Mesendoderm (in vitro differentiated cells): ENCODE results near the gene AFF3.
"Not testable (repeated sequence)": the region's sequence is repeated elsewhere in the genome, so short reads cannot be mapped to it uniquely, and the experiment has no call there.

Experiments used
- DNase-seq: peaks from one replicate; pipeline ENCODE4 v3.0.0; 2013
- H2AK5ac ChIP-seq: 2 replicates; pipeline ENCODE4 v1.6.1; 2013; ENCODE audit warnings: low read length, inconsistent platforms
- H2BK120ac ChIP-seq: 2 replicates; pipeline ENCODE4 v1.6.1; 2013; ENCODE audit warnings: low read depth, mild to moderate bottlenecking, low read length, moderate library complexity, mixed read lengths
- H2BK15ac ChIP-seq: replicated peaks from 2 replicates; pipeline ENCODE4 v1.6.1; 2013; ENCODE audit warnings: low read depth, mild to moderate bottlenecking, moderate library complexity
- H2BK5ac ChIP-seq: 2 replicates; pipeline ENCODE4 v1.6.1; 2013; ENCODE audit warnings: low read length, inconsistent platforms
- H3K18ac ChIP-seq: 2 replicates; pipeline ENCODE4 v1.6.1; 2013; ENCODE audit warnings: mild to moderate bottlenecking, low read length, mixed read lengths
- H3K23ac ChIP-seq: one replicate; pipeline ENCODE4 v1.6.1; 2013; ENCODE audit warnings: low read length
- H3K27ac ChIP-seq: 2 replicates; pipeline ENCODE4 v1.5.1; 2013; ENCODE audit warnings: low read depth, mild to moderate bottlenecking, inconsistent platforms, low read length, moderate library complexity
- H3K27me3 ChIP-seq: 2 replicates; pipeline ENCODE4 v1.6.1; 2013; ENCODE audit warnings: low read length, control low read depth, mild to moderate bottlenecking, inconsistent platforms; ENCODE audit not compliant: insufficient read depth, poor library complexity
- H3K36me3 ChIP-seq: 2 replicates; pipeline ENCODE4 v1.6.1; 2013; ENCODE audit warnings: low read length, inconsistent platforms; ENCODE audit not compliant: control insufficient read depth, insufficient read depth
- H3K4ac ChIP-seq: one replicate; pipeline ENCODE4 v1.6.1; 2013; ENCODE audit warnings: low read depth, mild to moderate bottlenecking, low read length, moderate library complexity
- H3K4me1 ChIP-seq: 2 replicates; pipeline ENCODE4 v1.6.1; 2013; ENCODE audit warnings: low read depth, low read length, inconsistent platforms; ENCODE audit not compliant: control insufficient read depth
- H3K4me2 ChIP-seq: 2 replicates; pipeline ENCODE4 v1.6.1; 2013; ENCODE audit warnings: low read length
- H3K4me3 ChIP-seq: 2 replicates; pipeline ENCODE4 v1.5.1; 2013; ENCODE audit warnings: mild to moderate bottlenecking, low read length
- H3K56ac ChIP-seq: one replicate; pipeline ENCODE4 v1.6.1; 2013; ENCODE audit warnings: low read length
- H3K79me1 ChIP-seq: 2 replicates; pipeline ENCODE4 v1.6.1; 2013; ENCODE audit warnings: low read length, inconsistent platforms
- H3K79me2 ChIP-seq: 2 replicates; pipeline ENCODE4 v1.6.1; 2013; ENCODE audit warnings: mild to moderate bottlenecking, low read length; ENCODE audit not compliant: control insufficient read depth, insufficient read depth
- H3K9ac ChIP-seq: 2 replicates; pipeline ENCODE4 v1.6.1; 2013; ENCODE audit warnings: low read length, inconsistent platforms
- H4K5ac ChIP-seq: one replicate; pipeline ENCODE4 v1.6.1; 2013; ENCODE audit warnings: low read length
- H4K8ac ChIP-seq: one replicate; pipeline ENCODE4 v1.6.1; 2013; ENCODE audit warnings: low read depth, mild to moderate bottlenecking, control low read depth, low read length, moderate library complexity
- WGBS: extraction: QIAGEN DNeasy Blood & Tissue Kit; methylation state at CpG from one replicate; pipeline ENCODE4 v1.1.7; 2013; ENCODE audit warnings: low lambda C conversion rate, missing lambda C conversion rate; ENCODE audit not compliant: insufficient coverage; ENCODE audit errors: extremely low coverage; 5-methylcytosine and 5-hydroxymethylcytosine counted together

AFF3 gene

DNA sequence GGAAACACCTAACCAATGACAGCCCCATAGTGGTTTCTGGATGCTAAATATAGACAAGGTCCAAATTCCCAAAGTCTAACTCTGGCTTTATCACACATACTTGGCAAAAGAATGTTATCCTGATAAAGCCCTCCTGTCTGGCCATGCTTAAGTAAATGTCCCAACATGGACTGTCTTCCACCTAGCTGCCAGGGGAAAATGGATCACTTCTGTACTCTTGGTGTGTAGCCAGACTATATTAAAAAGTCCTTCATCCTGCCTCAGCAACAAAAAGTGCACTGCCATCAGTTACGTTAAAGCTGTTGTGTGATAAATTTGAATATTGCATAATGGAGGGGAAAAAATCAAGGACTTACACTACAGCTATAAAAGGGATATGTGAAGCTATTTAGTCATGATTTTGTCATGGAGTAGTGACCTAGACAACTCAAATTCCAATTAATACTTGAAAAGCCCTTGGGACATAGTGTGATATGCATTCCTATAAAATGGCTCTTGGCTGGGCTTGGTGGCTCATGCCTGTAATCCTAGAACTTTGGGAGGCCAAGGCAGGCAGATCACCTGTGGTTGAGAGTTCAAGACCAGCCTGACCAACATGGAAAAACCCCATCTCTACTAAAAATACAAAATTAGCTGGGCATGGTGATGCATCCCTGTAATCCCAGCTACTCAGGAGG lies 60.0 kb downstream of the AFF3 start:
- not testable (repeated sequence) for H3K79me1 ChIP-seq, H3K27ac ChIP-seq, H3K79me2 ChIP-seq, H3K36me3 ChIP-seq, H3K27me3 ChIP-seq, H4K8ac ChIP-seq, H2BK15ac ChIP-seq, H3K18ac ChIP-seq, H3K4me1 ChIP-seq, H3K4me2 ChIP-seq, H4K5ac ChIP-seq, DNase-seq, H3K23ac ChIP-seq, H2BK120ac ChIP-seq, H3K4me3 ChIP-seq, H2BK5ac ChIP-seq, H3K4ac ChIP-seq, H3K56ac ChIP-seq, H3K9ac ChIP-seq, H2AK5ac ChIP-seq
- no CpG with 5 or more reads among the region's 1 CpG for WGBS

DNA sequence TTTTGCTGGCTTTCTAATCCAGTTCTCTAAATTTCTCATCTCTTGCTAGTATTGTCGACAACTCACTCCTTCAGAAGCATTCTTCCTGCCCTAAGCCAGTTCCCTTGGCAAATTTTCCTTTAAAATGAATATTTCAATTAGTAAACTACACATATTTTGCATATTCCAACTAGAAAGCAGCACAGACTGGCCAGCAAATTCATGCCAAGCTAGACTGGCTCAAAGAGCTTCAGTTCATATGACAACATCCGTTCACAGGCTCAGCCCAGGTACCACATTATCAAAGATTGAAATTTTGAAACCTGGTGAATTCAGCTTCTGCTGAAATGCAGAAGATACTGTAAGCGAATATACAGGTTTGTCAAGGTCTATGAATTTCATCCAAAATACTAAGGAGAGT lies 64.5 kb downstream of the AFF3 start:
- no peak overlapping the region for H3K27ac ChIP-seq
- no peak overlapping the region for H3K18ac ChIP-seq
- no peak overlapping the region for H3K9ac ChIP-seq
- no peaks in the 10 kb centered on the region for H3K4me1 ChIP-seq
- H4K8ac ChIP-seq: no peak overlapping the region
- no peaks in the 10 kb centered on the region for H3K36me3 ChIP-seq
- H3K56ac ChIP-seq: no peak overlapping the region
- H2BK15ac ChIP-seq: no peak overlapping the region
- no peaks in the 10 kb centered on the region for H3K79me2 ChIP-seq
- no peak overlapping the region for H3K4me2 ChIP-seq
- WGBS: no CpG with 5 or more reads among the region's 3 CpGs
- no peak for DNase-seq
- H2BK5ac ChIP-seq: no peak overlapping the region
- H2BK120ac ChIP-seq: no peak overlapping the region
- H3K4ac ChIP-seq: no peak overlapping the region
- no peaks in the 10 kb centered on the region for H3K27me3 ChIP-seq
- no peak overlapping the region for H4K5ac ChIP-seq
- no peaks in the 10 kb centered on the region for H3K79me1 ChIP-seq
- H3K23ac ChIP-seq: no peak overlapping the region
- no peak overlapping the region for H2AK5ac ChIP-seq
- no peak overlapping the region for H3K4me3 ChIP-seq

DNA sequence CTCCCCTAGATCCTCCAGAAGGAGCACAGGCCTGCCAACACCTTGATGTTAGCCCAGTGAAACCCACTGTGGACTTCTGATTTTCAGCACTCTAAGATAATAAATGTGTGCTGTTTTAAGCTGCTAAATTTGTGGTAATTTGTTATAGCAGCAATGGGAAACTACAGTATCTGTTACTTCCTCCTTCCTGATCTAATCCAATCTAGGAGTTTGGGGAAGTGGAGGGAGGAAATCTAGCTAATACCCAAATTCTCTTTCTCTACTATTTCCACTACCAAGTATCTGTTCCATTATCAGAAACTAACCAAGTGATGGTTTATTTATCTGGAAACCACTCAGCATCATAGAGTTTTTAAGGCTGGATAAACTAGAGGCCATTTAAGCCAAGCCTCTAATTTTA lies 64.9 kb downstream of the AFF3 start:
- no peak overlapping the region for H3K23ac ChIP-seq
- H4K8ac ChIP-seq: no peak overlapping the region
- H3K9ac ChIP-seq: no peak overlapping the region
- DNase-seq: no peak
- H4K5ac ChIP-seq: no peak overlapping the region
- H3K4me2 ChIP-seq: no peak overlapping the region
- no peak overlapping the region for H2BK5ac ChIP-seq
- no peaks in the 10 kb centered on the region for H3K79me1 ChIP-seq
- H3K18ac ChIP-seq: no peak overlapping the region
- H2BK15ac ChIP-seq: no peak overlapping the region
- no peaks in the 10 kb centered on the region for H3K27me3 ChIP-seq
- H3K56ac ChIP-seq: no peak overlapping the region
- no peak overlapping the region for H2AK5ac ChIP-seq
- H3K27ac ChIP-seq: no peak overlapping the region
- no peak overlapping the region for H3K4ac ChIP-seq
- H3K79me2 ChIP-seq: no peaks in the 10 kb centered on the region
- no peaks in the 10 kb centered on the region for H3K36me3 ChIP-seq
- H3K4me1 ChIP-seq: no peaks in the 10 kb centered on the region
- H3K4me3 ChIP-seq: no peak overlapping the region
- H2BK120ac ChIP-seq: no peak overlapping the region

DNA sequence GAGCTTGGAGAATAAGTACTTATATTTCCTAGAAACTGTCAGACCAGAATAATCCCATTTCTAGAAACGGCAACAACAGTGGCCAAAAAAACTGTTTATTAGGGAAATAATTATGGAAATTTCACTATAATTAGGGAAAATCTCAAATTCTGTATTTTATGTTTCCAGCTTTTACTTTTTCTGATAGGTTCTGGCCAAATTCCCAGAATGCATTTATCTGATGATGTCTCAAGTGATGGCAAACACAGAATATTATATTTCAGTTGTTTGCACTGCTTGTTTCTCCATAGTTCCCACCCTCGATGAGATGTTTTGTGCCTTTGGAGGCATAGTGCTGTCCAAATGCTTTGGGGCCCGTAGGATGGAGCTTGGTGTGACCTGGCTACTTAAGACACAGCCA lies 66.9 kb downstream of the AFF3 start:
- Histone ChIP-seq H3K18ac (no peak overlapping the region), H4K5ac (no peak overlapping the region), H2BK15ac (no peak overlapping the region), H3K4me3 (no peak overlapping the region), H3K36me3 (no peaks in the 10 kb centered on the region), H3K4me1 (no peaks in the 10 kb centered on the region), H2AK5ac (no peak overlapping the region), H2BK5ac (no peak overlapping the region), H2BK120ac (no peak overlapping the region), H3K9ac (no peak overlapping the region), H3K4ac (no peak overlapping the region), H4K8ac (no peak overlapping the region), H3K27ac (no peak overlapping the region), H3K56ac (no peak overlapping the region), H3K4me2 (no peak overlapping the region), H3K23ac (no peak overlapping the region), H3K79me1 (no peaks in the 10 kb centered on the region), H3K79me2 (no peaks in the 10 kb centered on the region), H3K27me3 (no peaks in the 10 kb centered on the region)
- no peak for DNase-seq
- WGBS: no CpG with 5 or more reads among the region's 3 CpGs

DNA sequence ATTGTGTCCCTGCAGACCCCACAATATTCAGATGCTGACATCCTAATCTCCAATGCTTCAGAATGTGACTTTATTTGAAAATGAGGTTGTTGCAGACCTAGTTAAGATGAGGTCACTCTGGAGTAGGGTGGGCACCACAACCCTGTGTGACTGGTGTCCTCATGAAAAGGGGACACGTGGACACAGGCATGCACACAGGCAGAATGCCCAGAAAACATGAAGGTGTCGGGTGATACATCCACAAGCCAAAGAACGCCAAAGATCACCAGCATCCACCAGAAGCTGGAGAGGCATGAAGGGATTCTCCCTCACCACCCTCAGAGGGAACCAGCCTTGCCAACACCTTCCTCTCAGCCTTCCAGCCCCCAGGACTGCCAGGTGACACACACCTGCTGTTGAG lies 69.3 kb downstream of the AFF3 start:
- H3K79me2 ChIP-seq: no peaks in the 10 kb centered on the region
- no peaks in the 10 kb centered on the region for H3K36me3 ChIP-seq
- H3K4me1 ChIP-seq: no peaks in the 10 kb centered on the region
- no peak overlapping the region for H2BK15ac ChIP-seq
- no peak overlapping the region for H3K4me2 ChIP-seq
- H3K56ac ChIP-seq: no peak overlapping the region
- no peak overlapping the region for H3K18ac ChIP-seq
- no peak overlapping the region for H2BK120ac ChIP-seq
- WGBS: no CpG with 5 or more reads among the region's 3 CpGs
- no peaks in the 10 kb centered on the region for H3K79me1 ChIP-seq
- no peak overlapping the region for H4K8ac ChIP-seq
- no peak overlapping the region for H3K23ac ChIP-seq
- H3K4ac ChIP-seq: no peak overlapping the region
- H2BK5ac ChIP-seq: no peak overlapping the region
- no peak overlapping the region for H2AK5ac ChIP-seq
- no peaks in the 10 kb centered on the region for H3K27me3 ChIP-seq
- DNase-seq: no peak
- no peak overlapping the region for H3K9ac ChIP-seq
- H3K27ac ChIP-seq: no peak overlapping the region
- no peak overlapping the region for H3K4me3 ChIP-seq
- H4K5ac ChIP-seq: no peak overlapping the region

DNA sequence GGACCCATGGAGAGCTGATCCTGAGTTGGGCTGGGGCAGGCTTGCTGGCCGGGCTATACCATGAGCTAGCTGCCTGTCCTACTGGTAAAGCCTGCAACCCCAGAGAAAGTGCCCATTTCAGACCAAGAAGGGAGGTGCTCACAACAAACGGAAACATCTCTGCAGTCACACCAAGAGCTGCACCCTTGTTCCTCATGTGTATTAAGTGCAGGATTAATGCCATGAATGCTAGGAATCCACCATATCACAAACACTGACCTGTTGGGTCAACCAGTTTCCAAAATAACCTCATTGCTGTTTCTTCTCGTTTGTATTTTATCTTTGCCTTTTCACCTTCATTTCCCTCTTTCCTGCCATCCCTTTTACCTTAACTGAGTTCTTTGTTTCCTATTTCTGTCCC lies 69.9 kb downstream of the AFF3 start:
- WGBS: no CpG with 5 or more reads among the region's 3 CpGs
- Histone ChIP-seq H3K9ac (no peak overlapping the region), H2BK5ac (no peak overlapping the region), H3K4me3 (no peak overlapping the region), H3K4me2 (no peak overlapping the region), H3K56ac (no peak overlapping the region), H3K4me1 (no peaks in the 10 kb centered on the region), H2BK120ac (no peak overlapping the region), H4K8ac (no peak overlapping the region), H3K79me2 (no peaks in the 10 kb centered on the region), H3K79me1 (no peaks in the 10 kb centered on the region), H3K27ac (no peak overlapping the region), H3K23ac (no peak overlapping the region), H3K4ac (no peak overlapping the region), H2AK5ac (no peak overlapping the region), H3K18ac (no peak overlapping the region), H4K5ac (no peak overlapping the region), H2BK15ac (no peak overlapping the region), H3K36me3 (no peaks in the 10 kb centered on the region), H3K27me3 (no peaks in the 10 kb centered on the region)
- DNase-seq: no peak
